Measurements from ENCODE around the gene TGIF1.

- TF ChIP-seq CTCF (conservative IDR thresholded peaks at IDR 0.05) (no peak), ZFX (IDR thresholded peaks at IDR 0.05) (no peak)
Measured at GRCh38 chr18:3468833-3469232, 18.9 kb downstream of the TGIF1 start.

Measured in C4-2B (cell line).